Choroid plexus epithelial cell (primary cell): ENCODE measurements around the gene MPPED2.

Experiments
- DNase-seq: peaks from one replicate; pipeline ENCODE4 v3.0.0-alpha.2; 2010; ENCODE audit warnings: low read depth
- H3K4me3 ChIP-seq: 2 replicates; pipeline ENCODE4 v1.5.1; 2011; ENCODE audit warnings: low read depth, mild to moderate bottlenecking, control low read depth, low read length, moderate library complexity
- CTCF ChIP-seq: conservative IDR thresholded peaks from 2 replicates; pipeline ENCODE4 v1.5.1; 2011; ENCODE audit warnings: low read depth, mild to moderate bottlenecking, control low read depth, inconsistent platforms, low read length, moderate library complexity

MPPED2 gene

DNA sequence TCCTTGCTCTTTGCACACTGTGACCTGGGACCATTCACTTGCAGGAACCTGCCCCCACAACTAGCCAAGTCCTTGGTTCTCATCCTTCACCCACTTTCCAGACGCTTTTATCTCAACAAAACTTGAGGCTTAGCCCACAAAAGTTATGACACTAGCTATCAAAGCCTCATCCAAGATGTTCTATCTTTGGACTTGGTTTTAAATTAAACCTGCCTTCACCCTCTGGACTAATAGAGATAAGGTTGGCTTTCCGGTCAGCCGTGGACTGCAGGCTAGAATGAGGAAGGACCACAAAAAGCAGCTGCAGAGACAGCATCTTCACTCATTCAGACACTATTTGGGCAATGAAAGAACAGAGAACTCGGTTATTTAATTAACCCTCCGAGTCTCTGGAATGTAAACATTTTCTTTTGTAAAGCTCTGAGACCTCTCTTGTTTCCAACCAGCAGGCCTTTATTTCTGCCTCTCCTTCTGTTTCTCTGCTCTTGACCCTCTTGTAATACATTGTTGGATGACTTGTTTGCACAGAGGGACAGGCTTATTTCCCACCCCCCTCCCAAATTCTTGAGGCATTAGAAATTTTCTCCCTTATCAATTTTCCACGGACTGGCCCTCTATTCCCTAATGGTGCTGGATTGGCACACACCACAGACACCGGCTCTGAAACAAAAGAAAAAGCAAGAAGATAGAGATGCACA is 221.9 kb downstream of the MPPED2 start:
- no peak for TF ChIP-seq CTCF
- no peak overlapping the region for H3K4me3 ChIP-seq
- DNase-seq: no peak

DNA sequence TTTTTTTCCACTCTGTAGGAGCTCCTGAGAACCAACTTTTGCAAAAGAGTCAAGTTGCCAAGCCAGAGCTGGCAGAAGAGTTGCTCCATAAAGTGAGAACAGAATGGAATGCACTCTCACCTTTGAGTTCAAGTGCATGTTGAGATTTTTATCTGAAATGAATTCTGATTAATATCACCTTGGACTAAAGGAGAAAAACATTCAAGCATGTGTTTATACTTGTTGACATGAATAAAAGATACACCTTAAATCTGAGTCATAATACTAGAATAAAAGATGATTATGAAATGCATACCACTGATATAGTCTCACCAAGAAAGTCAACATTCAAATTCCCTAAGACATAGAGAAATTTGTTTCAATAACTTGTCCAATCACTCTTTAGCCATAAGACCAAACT is 225.4 kb downstream of the MPPED2 start:
- no peak overlapping the region for H3K4me3 ChIP-seq
- TF ChIP-seq CTCF: no peak
- DNase-seq: no peak
